LNCAP (cell line): ENCODE results near the gene ZNF600.
"Not testable (repeated sequence)": the region's sequence is repeated elsewhere in the genome, so short reads cannot be mapped to it uniquely, and the experiment has no call there.

Source experiments
- CTCF ChIP-seq: fragments of 450-650 bp; IDR thresholded peaks from 2 replicates; pipeline ENCODE4 v1.5.1; 2017; ENCODE audit warnings: mild to moderate bottlenecking

The ZNF600 gene

GRCh38 chr19:52786464-52787354 is at the start of gene ZNF600:
Gene ZNF600 (minus strand): TSS chr19:52786791. CDS start chr19:52778888, 7,903 bp downstream.
- TF ChIP-seq CTCF, result not testable (repeated sequence)

GRCh38 chr19:52825765-52826164 is 39.2 kb upstream of the ZNF600 start:
- TF ChIP-seq CTCF, result no peak

GRCh38 chr19:52823676-52824075 is 37.1 kb upstream of the ZNF600 start:
- TF ChIP-seq CTCF, result no peak

- TF ChIP-seq CTCF, result not testable (repeated sequence)
Observed at GRCh38 chr19:52821204-52821960, 34.8 kb upstream of the ZNF600 start, which contains the start of gene ZNF28. Gene ZNF28 (minus strand): TSS chr19:52821633. CDS start chr19:52817958, 3,675 bp downstream.

- no peak for TF ChIP-seq CTCF
Observed at GRCh38 chr19:52809801-52810200, 23.2 kb upstream of the ZNF600 start.

GRCh38 chr19:52789440-52789839 is 2.8 kb upstream of the ZNF600 start:
- TF ChIP-seq CTCF, result no peak

- TF ChIP-seq CTCF, result no peak
Observed at GRCh38 chr19:52786078-52786463, 520 bp downstream of the ZNF600 start.
